LNCAP (cell line): ENCODE data around the gene DACT2.

ENCODE experiments used
- CTCF ChIP-seq: fragments of 450-650 bp; IDR thresholded peaks from 2 replicates; pipeline ENCODE4 v1.5.1; 2017; ENCODE audit warnings: mild to moderate bottlenecking

Gene DACT2

GRCh38 chr6:168338777-168339176 lies 19.2 kb upstream of the DACT2 start:
- no peak for TF ChIP-seq CTCF

GRCh38 chr6:168336967-168337366 lies 17.4 kb upstream of the DACT2 start:
- no peak for TF ChIP-seq CTCF

GRCh38 chr6:168333989-168334388 lies 14.4 kb upstream of the DACT2 start:
- TF ChIP-seq CTCF, result no peak

- no peak for TF ChIP-seq CTCF
Measured at GRCh38 chr6:168333491-168333890, 13.9 kb upstream of the DACT2 start.

GRCh38 chr6:168333039-168333438 lies 13.5 kb upstream of the DACT2 start:
- TF ChIP-seq CTCF, result peak; percentile 47; the same call in 1 of the 2 replicates

- TF ChIP-seq CTCF, result no peak
Measured at GRCh38 chr6:168332020-168332419, 12.4 kb upstream of the DACT2 start.

GRCh38 chr6:168331058-168331457 lies 11.5 kb upstream of the DACT2 start:
- no peak for TF ChIP-seq CTCF

GRCh38 chr6:168330403-168330802 lies 10.8 kb upstream of the DACT2 start:
- no peak for TF ChIP-seq CTCF
